HG03571 (cell line): ENCODE measurements around the gene HS3ST5.
"Not testable (repeated sequence)": the region's sequence is repeated elsewhere in the genome, so short reads cannot be mapped to it uniquely, and the experiment has no call there.

ENCODE experiments used
- ATAC-seq: cut with Tn5 transposase; IDR thresholded peaks from one replicate; pipeline ENCODE4 v1.9.1; 2021; ENCODE audit not compliant: unreplicated experiment

HS3ST5 gene

DNA sequence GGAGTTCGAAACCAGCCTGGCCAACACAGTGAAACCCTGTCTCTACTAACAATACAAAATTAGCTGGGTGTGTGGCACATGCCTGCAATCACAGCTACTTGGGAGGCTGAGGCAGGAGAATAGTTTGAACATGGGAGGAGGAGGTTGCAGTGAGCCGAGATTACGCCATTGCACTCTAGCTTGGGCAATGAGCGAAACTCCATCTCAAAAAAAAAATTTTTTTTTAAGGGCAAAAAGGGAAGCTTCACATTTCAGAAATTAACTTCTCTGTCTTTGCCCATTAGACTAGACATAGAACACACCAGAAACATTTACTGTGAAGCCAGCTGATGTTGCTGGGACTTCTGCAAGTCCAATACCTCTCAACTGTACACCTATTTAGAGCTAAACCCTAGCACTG is 281.1 kb downstream of the HS3ST5 start:
- no peak for ATAC-seq

DNA sequence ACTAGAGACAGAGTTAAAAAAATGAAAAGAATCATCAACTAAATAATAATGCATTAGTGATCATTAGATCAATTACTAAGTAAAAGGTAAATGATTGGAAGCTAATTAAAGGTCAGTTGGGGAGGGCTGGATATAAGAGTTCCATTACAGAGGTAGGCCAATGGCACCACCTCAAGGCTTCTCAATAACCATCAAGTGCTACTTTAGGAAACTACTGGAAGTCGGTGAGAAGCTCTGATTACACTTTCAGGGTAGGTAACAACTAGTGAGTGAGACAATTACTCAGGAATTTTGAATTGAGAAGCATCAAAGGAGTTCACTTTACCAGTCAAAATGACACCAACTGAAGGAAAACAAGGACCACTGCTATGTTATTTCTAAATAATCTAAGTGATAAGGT is 281.7 kb downstream of the HS3ST5 start:
- no peak for ATAC-seq

DNA sequence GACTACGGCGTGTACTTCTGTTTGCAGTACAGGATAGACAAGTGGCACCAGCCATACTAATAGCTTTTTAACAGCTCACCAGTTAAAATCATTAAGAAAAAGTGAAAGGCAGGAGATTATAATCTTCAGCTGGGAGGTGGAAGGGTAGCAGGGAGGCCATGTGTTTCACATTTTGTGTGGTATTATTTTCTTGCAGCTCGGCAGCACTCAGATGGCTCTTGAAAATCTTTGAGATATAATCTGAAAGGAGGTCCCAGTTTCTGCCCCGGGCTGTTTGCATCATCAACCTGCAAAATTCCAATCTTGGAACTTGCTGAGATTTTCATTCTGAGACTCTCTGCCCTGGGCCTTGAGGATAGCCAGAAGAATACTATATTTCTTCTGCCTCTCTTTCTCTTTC is 284.4 kb downstream of the HS3ST5 start:
- ATAC-seq, result no peak

DNA sequence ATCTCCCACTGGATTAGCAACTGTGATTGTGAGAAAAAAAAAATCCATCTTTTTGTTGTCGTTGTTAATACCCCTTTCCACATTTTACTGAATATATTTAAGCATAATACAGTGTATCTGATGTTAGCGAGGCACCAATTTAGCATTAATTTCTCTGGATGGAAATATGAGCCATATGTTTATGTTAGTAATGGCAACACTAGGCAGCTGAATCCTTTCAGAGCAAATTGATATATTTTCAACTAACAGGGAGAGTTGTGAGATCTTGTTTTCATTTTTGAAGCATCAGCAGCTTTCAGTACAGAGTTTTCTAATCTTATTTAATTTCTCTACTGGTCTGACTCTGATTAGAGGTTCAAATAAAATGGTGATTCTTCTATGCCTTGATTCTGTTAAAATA is 287.1 kb downstream of the HS3ST5 start:
- ATAC-seq, result no peak

DNA sequence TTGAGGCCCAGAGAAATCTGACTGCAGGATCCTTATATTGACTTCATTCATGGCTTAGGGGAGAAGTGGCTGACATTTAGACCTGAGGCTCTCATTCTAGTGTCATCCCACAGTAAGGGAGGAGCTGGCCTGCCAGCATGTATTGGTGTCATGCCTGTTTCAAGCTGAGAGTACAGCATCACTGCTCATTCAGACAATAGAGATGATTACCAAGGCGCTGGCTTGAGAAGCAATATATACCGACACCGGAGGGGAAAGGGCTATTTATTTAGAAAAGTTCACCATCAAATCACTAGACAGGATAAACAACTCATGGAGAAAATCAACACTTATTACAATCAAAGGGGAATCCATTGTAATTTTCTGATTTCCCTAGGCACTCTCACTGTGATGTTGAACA is 287.5 kb downstream of the HS3ST5 start:
- no peak for ATAC-seq

DNA sequence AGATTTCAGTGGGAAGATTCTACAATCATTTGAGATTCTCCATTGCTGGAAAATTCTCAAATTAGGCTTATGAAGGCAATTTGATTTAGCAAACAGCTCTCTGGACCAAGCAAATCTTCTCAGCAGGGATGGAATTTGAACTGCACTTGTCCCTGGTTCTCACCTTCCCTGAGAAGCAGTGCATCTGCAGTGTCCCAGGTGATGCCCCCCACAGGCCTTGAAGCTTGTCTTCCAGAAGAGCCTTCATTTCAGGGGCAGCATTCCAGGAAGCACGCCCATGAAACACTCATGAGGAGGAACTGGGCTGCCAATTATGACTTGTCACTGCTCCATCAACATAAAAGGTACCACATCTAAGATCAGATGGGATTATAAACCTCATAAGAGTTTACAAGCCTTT is 289.0 kb downstream of the HS3ST5 start:
- ATAC-seq, result no peak

DNA sequence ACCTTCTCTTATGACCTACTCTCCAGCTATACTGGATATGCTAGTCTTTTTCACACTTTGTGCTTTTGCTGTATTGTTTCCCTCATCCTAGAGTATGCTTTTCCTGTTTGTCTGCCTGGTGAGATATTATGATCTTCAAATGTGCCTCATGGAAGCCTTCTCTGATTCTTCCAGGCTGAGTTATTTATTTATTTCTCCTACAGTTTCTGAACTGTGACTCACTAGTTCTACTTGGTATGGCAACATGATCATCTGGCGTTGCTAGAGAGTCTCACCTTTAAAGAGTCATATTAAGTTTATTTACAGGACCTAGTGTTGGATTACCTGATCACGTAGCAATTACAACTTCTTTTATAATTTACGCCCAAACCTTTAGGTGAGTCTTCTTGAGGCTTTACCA is 290.7 kb downstream of the HS3ST5 start:
- no peak for ATAC-seq

DNA sequence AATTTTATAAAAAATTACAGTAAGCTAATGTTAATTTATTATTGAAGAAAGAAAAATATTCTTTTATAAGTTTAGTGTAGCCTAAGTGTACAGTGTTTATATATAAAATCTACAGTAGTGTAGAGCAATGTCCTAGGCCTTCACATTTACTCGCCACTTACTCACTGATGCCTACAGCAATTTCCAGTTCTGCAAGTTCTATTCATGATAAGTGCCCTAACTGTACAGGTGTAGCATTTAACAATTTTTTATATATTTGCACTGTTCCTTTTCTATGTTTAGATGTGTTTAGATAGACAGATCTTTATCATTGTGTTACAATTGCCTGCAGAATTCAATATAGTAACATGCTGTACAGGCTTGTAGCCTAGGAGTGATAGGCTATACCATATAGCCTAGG is 291.8 kb downstream of the HS3ST5 start:
- no peak for ATAC-seq

DNA sequence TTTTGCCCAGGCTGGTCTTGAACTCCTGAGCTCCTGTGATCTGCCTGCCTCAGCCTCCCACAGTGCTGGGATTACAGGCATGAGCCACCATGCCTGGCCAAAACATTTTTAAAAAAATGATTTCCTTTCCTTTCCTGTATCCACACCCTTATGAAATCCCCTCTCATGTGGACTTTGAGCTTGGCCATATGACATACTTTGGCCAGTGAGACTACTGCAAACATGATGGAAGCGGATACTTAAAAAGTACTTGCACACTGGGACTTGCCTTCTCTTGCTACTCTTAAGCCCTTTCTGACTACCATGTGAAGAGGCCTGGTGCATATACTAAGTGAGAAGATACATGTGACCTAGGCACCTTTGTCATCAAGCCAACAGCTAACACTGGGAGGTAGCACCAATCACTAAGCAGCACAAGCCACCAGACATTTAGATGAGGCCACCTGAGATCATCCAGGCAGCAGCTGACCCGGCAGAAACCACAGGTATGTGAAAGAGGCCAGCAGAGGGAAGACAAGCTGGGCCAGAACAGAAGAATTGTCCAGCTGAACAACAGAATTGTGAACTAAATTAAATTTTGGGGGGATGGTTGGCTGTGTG is 293.4 kb downstream of the HS3ST5 start:
- ATAC-seq, result no peak

DNA sequence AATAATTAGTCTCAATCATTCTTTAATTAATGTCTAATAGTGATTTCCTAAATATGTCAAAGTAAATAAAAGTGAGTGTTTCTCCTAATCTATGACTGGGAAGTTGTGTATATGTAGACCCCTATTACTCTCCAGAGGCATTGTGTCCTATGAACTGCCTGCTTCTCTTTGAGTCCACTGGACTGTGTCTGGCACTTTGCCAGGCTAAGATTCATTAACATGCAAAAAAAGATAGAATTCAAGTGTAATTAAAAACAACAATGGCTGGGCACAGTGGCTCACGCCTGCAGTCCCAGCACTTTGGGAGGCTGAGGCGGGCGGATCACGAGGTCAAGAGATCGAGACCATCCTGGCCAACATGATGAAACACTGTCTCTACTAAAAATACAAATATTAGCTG is 298.3 kb downstream of the HS3ST5 start:
- not testable (repeated sequence) for ATAC-seq

DNA sequence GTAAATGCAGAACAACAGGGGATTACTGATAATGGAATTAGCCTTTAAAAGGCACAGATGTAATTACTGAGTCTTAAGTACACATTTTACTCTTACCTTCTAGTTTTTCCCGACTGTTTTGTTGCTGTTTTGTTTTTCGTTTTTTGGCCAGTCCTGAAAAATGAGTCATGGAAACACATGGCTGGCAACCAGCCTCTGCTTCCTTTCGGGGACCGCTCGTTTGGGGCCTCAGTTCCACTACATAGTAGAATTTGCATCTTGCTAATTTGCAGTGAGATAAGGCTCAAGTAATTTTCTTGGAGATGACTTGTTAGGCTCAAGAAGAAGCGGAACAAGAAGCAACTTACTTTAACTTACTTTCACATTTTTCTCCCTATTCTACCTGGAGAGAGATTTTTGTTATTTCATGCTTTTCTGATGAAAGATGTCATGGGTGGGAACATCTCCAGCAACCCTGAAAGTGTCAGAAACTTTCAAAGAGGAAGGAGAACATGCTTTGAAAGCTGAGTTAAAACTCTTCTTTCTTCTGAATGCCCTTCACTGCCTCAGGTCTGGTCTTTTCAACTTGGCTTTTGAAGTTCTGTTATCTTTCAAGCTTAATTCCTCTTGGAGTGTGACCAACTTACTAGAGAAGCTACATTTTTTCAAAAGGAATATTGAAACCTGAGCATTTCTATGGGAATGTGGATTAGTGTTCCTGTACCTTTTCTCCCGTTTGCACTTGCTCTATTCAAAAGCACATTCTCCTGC is 300.4 kb downstream of the HS3ST5 start:
- ATAC-seq, result no peak

DNA sequence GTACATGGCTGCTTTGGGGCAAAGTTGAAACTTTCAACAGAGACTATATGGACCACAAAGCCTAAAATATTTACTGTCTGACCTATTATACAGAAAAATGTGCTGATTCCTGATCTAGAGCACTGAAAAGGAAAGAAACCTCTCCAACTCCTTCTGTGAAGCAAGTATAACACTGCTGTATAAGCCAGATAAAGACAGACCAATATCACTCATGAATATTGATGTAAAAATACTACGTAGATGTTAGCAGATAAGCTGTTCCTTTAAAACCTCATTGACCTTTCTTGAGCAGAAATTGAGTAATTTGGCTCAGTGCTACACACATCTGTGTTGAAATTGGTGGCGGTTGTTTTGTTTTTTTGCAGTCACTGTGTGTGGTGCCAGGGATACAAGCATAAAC is 302.0 kb downstream of the HS3ST5 start:
- no peak for ATAC-seq

DNA sequence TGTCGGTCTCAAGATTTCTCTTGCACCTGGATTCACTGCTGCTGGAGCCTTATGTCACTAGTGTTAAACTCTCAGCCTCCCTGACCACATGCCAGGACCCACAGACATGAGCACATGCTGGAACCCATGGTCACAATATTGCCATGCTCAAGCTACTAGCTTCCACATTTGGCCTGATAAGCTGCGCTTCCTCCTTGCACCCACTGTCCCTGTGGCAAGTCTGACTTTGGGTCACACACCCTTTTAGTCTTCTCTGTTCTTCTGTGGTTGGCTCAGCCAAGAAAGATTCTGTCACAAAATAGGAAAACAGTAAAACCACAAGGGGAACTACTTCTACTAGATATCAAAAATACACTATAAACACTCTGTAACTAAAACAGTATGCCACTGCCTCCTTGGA is 303.0 kb downstream of the HS3ST5 start:
- ATAC-seq, result no peak

DNA sequence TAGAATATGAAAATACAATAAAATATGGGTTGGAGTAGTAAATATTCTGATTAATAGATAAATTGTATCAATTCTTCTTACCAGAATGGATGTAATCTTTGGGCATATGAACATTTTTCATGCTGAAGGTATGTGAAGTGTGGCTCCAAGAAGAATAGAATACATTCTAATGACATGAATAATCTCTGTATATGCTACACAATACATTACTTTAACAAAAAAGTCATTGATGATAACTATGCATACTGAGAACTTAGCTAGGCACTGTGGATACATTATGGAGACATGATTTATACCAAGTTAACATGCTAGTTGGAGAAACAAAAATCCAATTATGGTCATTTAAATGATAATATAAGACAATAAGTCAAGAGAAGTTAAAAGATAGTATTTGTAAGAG is 309.2 kb downstream of the HS3ST5 start:
- ATAC-seq, result no peak

DNA sequence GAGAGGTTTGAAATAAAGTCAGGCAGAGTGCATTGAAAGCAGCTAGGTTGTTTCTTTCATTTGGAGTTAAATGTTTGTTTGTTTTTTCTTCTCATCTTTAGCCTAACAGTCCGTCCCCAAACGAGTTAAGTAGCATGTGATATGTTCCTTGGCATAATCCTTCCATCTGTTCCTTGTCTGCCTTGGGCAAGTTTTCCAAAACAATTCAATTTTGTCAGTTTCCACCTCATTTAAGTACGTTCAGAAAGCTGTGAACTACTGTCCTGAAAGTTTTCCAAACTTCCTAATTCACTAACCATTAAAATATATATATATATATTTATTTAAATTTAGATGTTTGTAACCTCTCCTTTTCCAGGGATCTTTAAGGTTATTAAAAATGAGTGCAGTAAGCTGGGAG is 310.1 kb downstream of the HS3ST5 start:
- no peak for ATAC-seq

DNA sequence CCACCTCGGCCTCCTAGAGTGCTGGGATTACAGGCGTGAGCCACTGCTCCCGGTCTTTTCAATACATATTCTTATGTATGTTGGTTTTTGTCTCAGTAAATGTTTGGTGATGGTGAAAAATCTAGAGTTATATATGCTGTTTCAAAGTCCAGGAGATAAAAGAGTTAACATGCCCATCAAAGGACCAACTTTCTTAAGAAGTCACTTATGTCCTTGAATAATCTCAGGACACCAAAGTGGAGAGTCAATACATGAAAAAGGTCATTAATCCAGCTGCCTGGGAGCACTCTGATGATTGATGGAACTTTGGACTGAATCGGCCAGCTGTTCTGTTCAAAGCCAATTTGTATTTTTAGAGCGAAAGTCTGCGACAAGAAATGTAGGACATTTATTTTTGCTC is 312.1 kb downstream of the HS3ST5 start:
- no peak for ATAC-seq

DNA sequence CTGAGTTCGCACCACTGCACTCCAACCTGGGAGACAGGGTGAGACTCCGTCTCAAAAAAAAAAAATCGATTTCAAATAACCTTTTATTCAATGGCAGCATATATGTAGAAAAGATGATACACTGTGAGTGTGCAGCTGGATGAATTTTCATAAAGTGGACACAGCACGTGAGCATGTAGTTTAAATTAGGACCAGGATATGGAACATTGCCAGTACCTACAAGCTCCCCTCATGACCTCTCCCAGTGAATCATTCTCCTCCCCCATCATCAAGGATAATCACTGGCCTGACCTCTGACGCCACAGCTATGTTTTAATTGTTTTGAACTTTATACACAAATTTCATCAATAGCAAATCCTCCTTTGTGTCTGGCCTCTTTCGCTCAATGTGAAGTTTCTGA is 318.1 kb downstream of the HS3ST5 start:
- no peak for ATAC-seq

DNA sequence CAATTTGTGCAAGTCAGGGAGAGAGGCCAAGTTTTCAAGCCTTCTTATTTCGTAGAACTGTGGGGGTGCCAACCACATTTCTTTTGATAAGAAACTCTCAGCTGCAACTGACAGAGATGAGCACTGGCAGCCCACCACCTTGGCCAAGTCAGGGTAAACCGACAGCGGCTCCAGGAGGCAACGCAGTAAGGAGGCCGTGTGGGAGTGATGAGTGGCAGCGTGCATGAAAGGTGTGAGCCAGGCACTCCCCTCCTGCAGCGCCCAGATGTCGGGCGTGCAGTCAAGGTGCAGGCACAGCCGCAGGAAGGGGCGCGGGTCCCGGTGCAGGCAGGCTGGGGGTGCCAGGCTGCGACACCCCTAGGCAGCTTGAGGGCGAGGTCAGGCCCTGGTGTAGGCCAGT is 322.6 kb downstream of the HS3ST5 start:
- ATAC-seq, result no peak

DNA sequence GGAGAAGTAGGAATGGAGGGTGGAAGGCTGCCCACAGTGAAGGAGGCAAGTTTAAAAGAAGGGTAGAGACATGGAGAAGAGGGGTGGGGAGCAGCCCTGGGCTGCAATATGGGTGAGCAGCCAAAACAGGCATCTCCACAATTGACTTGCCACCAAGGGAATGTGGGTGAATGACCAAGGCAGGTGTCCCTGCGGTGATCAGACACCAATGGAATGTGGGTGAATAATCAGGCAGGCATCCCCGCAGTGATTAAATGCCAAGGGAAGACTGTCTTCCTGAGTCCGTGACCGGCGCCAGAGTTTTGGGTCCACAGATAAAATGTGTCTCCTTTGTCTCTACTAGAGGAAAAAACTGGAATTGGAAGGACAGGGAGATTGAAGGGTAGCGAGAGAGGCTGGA is 325.7 kb downstream of the HS3ST5 start:
- not testable (repeated sequence) for ATAC-seq

DNA sequence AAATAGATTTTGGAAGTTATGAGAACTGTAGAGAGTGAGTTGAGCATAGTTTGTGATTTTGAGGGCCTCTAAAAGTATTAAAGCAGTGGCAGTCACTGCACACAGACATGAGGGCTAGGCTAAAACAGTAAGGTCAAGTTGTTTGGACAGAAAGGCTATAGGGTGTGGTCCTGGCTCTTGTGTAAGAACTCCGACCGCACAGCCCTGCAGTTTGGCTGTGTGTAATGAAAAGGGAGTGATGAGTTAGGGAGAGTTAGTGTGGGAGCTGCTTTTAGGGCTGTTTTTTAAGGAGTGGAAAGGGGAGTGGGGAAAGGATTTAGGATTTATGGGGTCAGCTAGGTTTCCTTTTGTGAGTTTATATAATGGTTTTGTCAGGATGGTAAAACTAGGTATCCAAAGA is 328.7 kb downstream of the HS3ST5 start:
- not testable (repeated sequence) for ATAC-seq

DNA sequence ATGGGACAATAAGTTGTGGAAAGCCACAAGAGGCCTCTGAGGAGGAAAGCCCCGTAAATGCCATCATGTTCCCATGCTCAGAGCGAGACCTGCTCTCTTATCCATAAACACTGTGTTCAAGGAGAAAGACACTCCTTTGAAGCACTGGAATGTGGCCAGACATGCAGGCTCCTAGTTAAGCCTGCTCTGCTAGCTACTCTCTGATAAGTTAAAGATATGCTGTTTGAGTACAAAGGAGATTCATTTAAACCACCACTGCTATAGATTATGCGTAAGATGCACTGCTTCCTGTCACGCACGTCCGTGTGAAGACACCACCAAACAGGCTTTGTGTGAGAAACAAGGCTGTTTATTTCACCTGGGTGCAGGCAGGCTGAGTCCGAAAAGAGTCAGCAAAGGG is 331.3 kb downstream of the HS3ST5 start:
- ATAC-seq, result not testable (repeated sequence)

DNA sequence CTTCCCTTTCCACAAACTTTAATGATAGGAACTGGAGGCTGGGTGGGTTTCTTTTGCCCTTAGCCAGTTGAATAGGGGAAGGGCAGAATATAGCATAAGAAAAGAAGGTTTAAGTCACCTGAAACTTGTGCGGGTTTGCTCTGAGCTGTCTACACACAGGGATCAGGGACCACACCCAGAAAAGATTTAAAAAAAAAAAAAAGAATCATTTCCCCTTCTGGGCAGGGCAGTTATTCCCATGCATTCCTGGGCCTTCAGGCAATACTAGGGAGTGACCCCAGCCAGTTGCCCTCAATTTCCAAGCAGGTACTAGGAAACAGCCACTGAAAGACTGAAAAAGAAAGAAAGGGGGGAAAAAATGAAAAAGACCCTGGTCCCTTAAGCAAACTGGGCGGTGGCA is 332.3 kb downstream of the HS3ST5 start:
- ATAC-seq, result no peak

DNA sequence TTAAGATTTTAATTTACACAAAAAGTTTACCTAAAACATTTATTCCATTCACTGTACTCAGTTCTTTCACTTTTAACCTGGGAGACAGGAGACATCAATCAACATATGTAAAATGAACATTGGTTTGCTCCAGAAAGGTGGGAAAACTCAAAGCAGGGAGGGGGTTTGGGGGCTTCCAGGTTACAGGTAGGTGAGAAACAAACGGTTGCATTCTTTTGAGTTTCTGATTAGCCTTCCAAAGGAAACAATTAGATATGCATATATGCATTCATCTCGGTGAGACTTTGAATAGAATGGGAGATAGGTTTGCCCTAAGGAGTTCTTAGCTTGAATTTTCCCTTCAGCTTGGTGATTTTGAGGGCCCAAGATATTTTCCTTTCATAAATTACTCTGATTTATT is 333.6 kb downstream of the HS3ST5 start:
- no peak for ATAC-seq
